Stimulated activated CD8-positive, alpha-beta memory T cell treated with anti-CD3 and anti-CD28 coated beads, Interleukin-7, amount 100 ng/mL, for 48 hours (primary cell): ENCODE results near the gene IFIT5.
"Not testable (repeated sequence)": the region's sequence is repeated elsewhere in the genome, so short reads cannot be mapped to it uniquely, and the experiment has no call there.

Experiments used
- DNase-seq, 2 donors: peaks; one replicate each; pipeline ENCODE4 v3.0.0-alpha.2; 2020; ENCODE audit warnings: low read depth in 1 of 2; ENCODE audit errors: extremely low read depth in 1 of 2

IFIT5 gene, protein sequence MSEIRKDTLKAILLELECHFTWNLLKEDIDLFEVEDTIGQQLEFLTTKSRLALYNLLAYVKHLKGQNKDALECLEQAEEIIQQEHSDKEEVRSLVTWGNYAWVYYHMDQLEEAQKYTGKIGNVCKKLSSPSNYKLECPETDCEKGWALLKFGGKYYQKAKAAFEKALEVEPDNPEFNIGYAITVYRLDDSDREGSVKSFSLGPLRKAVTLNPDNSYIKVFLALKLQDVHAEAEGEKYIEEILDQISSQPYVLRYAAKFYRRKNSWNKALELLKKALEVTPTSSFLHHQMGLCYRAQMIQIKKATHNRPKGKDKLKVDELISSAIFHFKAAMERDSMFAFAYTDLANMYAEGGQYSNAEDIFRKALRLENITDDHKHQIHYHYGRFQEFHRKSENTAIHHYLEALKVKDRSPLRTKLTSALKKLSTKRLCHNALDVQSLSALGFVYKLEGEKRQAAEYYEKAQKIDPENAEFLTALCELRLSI

DNA sequence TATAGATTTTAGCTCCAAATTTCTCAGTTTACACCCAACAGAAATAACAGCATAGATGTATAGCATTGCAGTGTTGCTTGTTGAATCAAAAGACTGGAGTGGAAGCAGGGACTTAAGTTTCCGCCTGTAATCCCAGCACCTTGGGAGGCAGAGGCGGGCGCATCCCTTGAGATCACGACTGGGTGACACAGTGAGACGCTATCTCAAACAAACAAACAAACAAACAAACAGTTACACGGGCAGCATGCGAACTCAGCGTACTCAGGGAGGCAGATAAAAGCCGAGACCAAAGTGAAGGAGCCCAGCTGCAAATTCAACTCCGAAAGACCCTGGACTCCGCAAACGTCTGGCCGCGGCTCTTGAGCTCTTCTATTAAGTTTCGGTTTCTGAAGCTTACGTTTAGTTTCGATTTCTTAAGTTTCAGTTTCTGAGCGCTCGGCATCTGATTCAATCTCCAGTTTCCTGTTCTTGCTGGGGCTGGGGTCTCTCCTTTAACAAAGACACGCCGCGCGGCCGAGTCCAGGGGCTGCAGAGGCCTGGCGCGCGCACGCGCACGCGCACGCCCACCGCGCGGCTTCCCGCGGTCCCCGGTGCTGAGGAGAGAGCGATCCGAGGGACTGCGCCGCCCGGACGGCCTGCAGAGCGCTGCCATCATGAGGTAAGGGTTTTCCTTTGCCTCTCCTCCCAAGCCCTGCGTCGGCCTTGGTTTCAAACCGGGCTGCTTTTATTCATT lies at the start of gene IFIT5:
IFIT5 (plus strand) TSS at position 423 of the 733 bp plus-strand sequence; CDS start at position 654, 231 bp downstream.
- peak in 1 of 2 donors; percentile 38 for DNase-seq

DNA sequence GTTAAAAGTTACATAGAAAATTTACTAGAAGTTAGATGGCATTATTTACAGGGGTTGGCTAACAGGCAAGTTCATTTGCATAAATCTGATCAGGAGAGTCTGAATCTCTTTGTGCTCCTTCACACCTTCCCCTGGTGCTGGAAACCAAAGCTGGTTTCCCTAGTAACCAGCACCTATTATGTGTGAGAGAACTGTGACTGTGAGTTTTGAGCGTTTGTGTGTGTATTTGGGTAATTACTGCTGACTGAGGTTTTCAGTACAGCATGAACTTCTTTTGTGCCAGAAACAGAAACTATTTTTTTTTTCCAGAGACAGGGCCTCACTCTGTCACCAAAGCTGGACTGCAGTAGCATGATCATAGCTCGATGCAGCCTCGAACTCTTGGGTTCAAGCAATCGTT lies 46.8 kb upstream of the IFIT5 start:
- DNase-seq = no peak

DNA sequence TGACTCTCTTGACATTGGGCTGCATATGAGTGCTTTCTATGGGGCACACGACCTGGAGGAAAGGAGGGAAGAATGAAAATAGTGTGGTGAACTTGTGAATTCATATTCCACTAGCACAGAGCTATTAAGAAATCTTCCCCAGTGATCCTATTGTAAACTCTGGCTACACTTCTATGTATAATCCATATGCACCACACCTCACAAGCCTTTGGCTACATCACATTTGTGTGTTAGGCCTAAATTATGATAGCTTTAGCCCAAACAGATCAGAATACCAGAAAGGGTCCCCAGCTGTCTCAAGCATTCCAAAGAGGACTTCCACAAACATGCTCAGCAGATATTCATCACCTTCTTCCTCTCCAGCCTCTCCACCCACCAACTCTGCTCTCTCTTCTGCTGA lies 46.2 kb upstream of the IFIT5 start:
- no peak for DNase-seq

DNA sequence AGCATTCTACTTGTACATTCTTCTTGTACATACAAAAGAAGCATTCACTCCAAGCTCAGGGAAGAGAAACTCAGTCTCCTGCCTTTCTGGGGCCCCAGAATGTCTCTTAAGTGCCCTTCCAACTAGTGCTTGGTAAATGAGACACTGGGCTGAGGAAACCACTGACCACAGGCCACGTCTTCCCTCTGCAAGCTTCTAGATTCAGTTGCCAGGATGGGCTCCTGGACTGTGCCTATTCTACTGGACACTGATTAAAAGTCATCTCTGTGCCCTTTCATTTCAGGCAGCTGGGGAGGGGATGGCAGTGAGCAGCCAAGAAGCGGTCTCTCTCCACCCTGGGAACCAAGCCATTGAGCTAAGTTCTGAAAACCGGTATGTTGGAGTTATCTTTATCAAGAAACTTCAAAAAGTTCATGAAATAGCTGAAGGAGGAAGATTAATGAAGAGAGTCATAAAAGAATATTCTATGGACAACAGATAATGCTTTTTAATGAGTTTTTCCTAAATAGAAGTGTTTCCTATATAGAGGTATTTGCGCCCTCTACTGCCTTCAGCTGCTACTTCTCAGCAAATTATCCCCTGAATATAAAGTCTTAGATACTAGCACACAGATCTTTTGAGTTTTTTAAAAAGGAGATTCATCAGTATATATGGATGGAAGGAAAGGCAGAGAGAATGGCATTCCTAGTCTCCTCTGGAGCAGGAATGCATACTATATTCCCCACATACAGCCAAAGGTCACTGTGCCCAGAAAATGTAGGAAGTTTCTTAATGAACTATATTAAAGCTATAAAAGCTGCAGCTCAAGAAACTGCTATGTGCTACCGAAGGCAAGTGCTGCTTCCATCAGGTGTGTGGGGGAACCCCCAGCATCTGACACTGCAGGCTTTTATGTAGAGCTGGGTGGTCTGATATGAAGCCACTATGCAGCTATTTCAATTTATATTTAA lies 44.9 kb upstream of the IFIT5 start:
- no peak for DNase-seq

DNA sequence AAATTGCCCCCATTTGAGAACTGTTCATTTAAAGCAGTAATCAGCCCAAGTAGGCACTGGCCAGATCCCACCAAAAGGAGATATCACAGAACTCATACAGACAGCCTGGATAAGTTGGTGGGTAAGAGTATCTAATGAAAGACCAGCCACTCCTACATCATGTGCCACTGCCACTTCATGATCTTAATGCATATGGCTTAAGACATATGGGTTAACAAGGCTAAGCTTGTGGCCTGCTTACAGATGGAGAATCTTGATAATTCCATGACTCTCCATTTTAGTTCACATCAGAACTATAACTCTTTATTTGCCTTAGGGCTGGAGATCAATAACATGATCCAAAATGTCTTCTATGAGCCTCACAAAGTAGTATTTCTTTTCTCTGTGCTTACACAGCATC lies 43.3 kb upstream of the IFIT5 start:
- DNase-seq = no peak

DNA sequence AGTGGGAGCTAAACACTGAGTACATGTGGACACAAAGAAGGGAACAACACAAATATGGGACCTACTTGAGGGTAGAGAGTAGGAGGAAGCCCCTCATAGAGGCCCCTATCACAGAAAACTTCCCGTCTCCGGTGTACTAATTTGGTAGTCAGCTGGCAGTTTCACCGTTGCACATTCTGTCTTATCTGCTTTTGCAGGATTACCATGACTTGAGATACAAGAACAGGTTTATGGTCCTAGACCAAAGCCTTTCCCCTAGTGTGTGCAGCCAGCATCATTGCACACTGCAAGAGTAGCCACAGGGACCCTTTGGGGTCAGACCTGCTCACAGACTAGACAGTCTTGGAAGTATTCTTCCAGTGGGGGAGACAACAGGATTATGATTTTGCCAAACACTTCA lies 42.4 kb upstream of the IFIT5 start:
- no peak for DNase-seq

DNA sequence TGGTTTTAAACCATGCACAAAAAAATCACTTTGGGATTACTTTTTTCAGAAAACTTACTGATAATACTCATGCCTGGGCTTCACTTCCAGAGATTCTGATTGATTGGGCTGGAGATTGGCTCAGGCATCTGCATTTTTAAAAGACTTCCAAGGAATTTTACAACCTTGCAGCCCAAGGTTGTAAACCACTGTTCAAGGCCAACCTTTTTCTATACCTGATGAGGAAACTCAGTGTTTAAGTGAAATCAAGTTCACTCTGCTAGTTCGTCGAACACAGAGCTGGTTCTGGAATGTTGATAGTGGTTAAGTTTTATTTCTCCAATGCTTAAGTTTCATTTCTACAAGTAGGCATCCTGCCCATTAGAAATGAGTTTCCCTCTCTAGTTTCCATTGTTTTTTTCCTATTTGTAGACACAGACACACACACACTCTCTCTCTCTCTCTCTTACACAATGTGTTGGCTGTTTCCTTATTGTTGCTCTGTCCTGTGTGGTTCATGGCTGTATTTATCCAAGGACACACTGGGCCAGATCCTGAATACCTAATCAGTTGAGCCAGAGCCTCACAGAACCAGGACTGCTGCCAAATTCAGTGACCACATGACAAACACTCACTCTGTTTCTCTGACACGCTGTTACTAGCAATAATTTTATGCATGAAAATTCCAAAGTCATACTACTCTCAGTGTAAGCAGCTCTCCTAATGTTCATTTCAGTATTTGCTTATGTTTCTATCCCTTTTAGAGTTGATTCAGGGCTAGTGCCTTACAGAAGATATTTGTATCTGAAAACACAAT lies 40.3 kb upstream of the IFIT5 start:
- no peak for DNase-seq

DNA sequence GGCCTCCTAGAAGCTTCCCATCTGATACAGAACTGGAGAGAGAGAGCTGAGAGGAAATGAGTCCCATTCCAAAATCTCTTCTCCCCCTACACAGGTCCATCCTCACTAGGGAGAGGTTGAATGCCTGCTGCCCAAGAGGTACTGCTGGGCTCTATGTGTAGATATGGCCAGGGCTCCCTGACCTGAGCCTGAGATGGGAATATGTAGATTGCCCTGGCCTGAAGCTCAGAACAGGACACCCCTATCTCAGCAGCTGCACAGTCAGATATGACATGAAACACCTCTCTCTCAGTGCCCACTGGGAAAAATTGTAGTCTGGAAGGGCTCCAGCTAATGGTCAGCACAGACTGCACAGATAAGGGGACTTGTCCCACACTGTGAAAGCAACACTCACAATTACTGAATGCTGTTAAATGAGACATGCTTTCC lies 39.6 kb upstream of the IFIT5 start:
- DNase-seq = no peak

DNA sequence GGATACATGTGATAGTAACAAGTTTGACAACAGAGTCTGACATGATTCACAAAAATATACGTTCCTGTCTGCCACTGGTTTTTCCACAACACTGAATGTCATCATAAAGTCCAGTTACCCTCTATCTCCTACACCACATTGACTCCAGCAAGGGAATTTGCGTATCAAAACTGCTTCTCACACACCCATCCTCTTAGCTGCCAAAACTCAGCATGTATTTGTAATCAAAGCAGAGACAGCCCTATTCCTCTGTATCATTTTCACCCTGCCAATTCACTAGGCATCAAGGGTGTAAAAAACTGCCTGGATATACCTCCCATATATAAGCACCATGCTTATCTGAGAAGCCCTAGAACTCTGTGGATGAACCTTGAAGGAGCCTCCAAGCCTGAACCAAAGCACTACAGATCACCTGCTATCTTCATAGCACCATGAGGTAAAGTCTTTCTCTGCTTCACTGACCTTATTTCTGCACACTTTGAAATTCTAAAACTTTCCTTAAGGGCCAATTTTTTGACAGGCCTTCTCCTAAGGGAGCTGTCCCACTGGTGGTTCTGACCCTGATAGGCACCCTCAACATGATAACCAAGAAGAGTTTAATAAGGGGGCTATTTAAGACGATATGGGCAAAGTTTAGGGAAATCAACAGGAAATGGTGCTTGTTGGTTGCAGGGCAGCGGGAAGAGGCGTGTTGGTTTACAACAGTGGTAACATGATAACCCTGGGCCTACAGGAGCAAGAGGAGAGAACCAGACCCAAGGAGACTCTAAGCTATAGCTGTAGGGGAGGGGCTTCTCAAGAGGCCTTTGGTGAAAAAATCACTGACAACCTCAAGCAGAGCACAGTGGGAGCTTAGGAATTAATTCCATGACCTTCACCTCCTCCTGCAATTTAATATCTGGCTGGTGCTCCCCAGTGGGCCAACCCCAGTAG lies 36.4 kb upstream of the IFIT5 start, which contains the start of gene IFIT1B:
IFIT1B (plus strand) TSS at position 352 of the 933 bp plus-strand sequence; CDS start at position 432, 80 bp downstream.
- no peak for DNase-seq

DNA sequence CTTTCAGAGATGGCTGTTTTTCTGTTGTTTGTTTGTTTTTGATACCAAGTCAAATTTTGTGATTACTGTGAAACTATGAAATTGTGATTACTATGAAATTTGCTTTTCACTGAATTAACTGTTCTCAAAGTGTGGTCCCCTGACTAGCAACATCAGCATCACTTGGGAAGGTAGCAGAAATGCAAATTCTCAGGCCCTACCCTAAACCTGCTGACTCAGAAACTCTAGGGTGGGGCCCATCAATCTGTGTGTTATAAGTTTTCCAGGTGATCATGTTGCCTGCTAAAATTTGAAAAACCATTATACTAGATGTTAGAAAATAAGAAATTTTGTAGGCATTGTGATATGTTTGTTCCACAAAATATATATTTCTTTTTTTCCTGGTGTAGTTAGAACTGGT lies 35.3 kb upstream of the IFIT5 start:
- no peak for DNase-seq

DNA sequence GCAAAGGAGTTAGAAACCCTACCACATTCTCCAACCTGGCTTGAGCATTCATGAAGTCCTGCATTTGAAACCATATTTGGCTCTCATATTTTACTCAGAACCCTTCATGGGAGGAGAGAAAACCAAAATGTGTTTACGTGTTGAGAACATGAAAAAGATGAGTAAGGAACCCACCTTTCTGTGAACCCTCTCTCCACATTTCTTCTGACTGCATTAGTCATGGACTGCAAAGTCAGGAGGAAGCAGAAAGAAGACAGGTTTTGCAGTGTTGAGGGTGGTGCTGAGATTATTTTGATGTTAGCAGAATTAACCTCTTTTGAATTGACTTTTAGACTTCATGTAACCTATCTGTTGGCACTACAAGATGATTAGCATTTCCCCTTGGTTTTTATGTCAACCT lies 31.6 kb upstream of the IFIT5 start:
- no peak for DNase-seq

DNA sequence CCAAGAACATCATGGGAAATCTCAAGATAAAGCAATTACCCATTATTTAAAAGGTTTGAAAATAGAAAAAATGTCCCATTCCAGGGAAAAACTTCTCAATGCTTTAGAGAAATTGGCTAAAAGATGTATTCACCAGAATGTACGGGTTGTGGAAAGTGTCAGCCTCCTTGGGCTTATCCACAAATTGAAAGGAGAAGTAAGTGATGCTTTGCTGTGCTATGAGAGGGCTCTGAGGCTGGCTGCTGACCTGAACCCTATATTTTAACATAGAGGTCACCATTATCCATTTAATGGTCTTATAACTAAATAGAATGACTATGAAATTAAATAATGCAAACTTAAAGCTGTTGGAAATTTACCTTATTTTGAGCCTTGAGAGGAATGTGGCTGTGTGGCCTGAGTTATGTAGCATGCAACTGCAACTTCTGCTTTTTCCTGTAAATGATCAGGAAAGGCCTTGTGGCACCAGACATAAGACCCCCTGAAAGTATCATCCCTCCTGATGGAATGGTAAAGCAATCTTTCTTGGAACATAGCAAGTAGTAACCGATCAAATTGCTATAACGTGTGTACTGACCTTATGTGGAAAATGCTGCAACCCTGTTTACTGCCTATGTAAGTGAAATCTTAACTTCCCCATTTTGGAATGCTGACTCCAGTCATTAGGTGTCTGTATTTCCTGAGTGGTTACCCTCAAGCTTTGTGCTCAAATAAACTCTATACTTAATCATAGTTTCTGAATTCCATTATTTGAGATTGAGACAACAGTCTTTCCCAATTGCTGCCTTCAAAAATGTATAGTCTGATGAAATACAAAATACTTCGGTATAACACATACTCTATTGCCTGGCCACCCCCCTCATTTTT lies 29.7 kb upstream of the IFIT5 start:
- DNase-seq = no peak

DNA sequence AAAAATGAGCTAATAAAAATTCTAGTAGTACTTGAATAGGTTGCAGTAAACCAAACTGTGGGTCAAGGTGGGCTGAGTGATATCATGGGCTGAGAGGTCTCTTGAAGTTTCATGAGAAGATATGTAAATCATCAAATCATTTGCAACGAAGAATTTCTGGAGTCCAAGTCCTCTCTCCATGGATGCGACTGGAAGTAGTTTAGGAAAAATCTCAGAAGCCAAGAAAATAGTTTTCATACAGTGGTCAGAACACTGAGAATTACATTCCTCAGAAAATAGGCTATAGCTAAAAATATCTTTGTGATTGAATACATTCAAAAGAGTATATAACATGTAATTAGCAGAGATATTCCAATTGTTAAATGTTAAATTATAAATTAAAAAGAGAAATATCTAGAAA lies 25.6 kb upstream of the IFIT5 start:
- no peak for DNase-seq

DNA sequence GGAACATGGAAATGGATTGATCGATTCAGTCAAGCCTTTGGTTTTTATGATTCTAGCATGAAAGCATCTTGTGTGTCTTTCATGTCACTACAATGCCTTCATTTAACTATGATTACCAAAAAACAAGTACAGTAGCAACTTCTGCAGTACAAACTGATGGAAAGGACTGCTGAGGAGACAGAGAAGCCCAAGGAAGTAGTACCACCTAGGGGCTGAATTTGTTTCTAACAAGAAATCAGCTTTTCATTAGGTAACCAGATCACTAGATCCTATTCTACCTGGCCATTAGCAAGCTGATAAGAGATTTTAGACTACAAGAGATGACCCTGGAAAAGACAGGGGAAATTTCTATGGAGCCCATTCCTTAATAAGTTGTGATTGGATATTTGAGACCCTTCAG lies 25.1 kb upstream of the IFIT5 start:
- no peak for DNase-seq

DNA sequence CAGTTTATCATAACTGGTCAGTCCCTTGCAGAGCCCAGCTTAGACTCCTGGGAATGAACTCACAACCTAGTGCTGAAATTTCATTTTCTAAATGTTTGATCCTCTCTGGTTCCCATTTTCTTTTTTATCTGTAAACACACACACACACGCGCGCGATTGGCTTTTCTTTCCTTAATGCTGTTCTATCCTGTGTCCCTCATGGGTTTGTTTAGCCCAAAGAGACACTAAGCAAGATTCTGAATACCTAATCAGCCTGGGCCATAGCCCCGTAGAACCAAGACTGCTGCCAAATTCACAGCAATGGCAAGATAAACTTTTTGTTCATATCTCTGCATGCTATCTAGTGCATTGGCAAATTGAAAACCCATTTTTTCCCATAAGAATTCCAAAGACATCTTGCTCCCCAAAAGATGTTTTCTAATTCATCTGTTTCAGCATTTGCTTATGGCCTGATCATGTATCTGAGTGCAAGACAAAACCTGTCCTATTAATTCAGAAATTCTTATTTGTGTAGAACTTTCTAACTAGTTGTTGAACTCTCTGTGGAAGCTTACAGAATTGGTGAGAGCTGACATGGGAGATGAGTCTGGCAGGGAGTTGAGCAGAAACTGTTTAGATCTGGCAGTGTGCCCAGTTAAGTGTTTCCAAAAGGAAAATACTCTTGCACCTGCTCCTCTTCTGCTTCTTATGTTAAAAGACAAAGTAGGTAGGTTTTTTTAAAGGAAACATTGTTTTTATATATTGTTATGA lies 23.7 kb upstream of the IFIT5 start:
- no peak for DNase-seq

DNA sequence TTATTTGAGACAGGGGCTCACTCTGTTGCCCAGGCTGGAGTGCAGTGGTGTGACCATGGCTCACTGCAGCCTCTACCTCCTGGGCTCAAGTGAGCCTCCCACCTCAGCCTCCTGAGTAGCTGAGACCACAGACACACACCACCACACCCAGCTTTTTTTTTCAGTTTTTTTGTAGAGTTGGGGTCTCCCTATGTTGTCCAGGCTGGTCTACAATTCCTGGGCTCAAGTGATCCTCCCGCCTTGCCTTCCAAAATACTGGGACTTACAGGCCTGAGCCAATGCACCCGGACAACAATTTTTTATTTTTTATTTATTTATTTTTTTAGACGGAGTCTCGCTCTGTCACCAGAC lies 23.2 kb upstream of the IFIT5 start:
- DNase-seq = not testable (repeated sequence)
